A549 (cell line): Measurements from ENCODE around the gene BTG4.

Experiments
- CEBPB ChIP-seq, 2 experiments: fragments of >200 bp in 1 of 2; sonication (Bioruptor Twin) in 1 of 2; formaldehyde crosslinking in 1 of 2; IDR thresholded peaks; 2 replicates each; pipeline ENCODE4 v1.6.1; 2012 to 2016
- CHD2 ChIP-seq: fragments of 150-350 bp; IDR thresholded peaks from 2 replicates; pipeline ENCODE4 v1.6.1; 2014; ENCODE audit warnings: low read length; ENCODE audit not compliant: partially characterized antibody
- CTCF ChIP-seq: fragments of >200 bp; sonication (Bioruptor Twin); formaldehyde crosslinking; IDR thresholded peaks from 3 replicates; pipeline ENCODE4 v1.5.1; 2016
- EP300 ChIP-seq, 2 experiments: fragments of >200 bp; sonication (Bioruptor Twin); formaldehyde crosslinking; IDR thresholded peaks; 2 replicates in 1 of 2; 3 replicates in 1 of 2; pipeline ENCODE4 v1.6.1; 2016 to 2017
- KDM1A ChIP-seq: fragments of 200-600 bp; sonication (generic); IDR thresholded peaks from 2 replicates; pipeline ENCODE4 v1.6.1; 2016; ENCODE audit warnings: low read depth, mild to moderate bottlenecking
- MYC ChIP-seq: IDR thresholded peaks from 2 replicates; pipeline ENCODE4 v1.6.1; 2012; ENCODE audit warnings: mild to moderate bottlenecking, inconsistent platforms, low read length, improper control_type of control experiment, borderline replicate concordance
- POLR2A ChIP-seq: IDR thresholded peaks from 2 replicates; pipeline ENCODE4 v1.6.1; 2012; ENCODE audit warnings: mild to moderate bottlenecking, low read length
- REST ChIP-seq: fragments of 200-600 bp; sonication (generic); IDR thresholded peaks from 2 replicates; pipeline ENCODE4 v1.6.1; 2016; ENCODE audit warnings: antibody characterized with exemption, mild to moderate bottlenecking, moderate library complexity
- TP53 ChIP-seq: fragments of 250-450 bp; sonication (Bioruptor Pico); IDR thresholded peaks from 2 replicates; pipeline ENCODE4 v1.5.0; 2021; ENCODE audit warnings: mild to moderate bottlenecking, moderate library complexity

GRCh38 chr11:111452817-111453552 lies 59.2 kb downstream of the BTG4 start:
- no peak for TF ChIP-seq CTCF
- no peak for TF ChIP-seq EP300 (IDR thresholded peaks at IDR 0.05)
- TF ChIP-seq CEBPB (IDR thresholded peaks at IDR 0.05) = no peak
- no peak for TF ChIP-seq POLR2A
- no peak for TF ChIP-seq MYC
- TF ChIP-seq REST = no peak
- TF ChIP-seq CHD2 = no peak
- no peak for TF ChIP-seq KDM1A
- TF ChIP-seq TP53 (CRISPR knock-in tag) = no peak
